Stimulated activated naive CD8-positive, alpha-beta T cell treated with anti-CD3 and anti-CD28 coated beads, Interleukin-15, Interleukin-2, amounts not matched to agents 100 U/mL and 50 U/mL, for 24 hours (primary cell): Measurements from ENCODE around the gene BAHCC1.

Source experiments
- ATAC-seq: fragments of 150-1000 bp; cut with Tn5 transposase; one replicate; pipeline ENCODE4 v1.10.0; 2021
- DNase-seq: peaks from one replicate; pipeline ENCODE4 v3.0.0; 2021

Gene BAHCC1

GRCh38 chr17:81398176-81398831 lies 3.0 kb downstream of the BAHCC1 start:
- ATAC-seq = no peak
- no peak for DNase-seq

- ATAC-seq (no peak), DNase-seq (no peak)
Observed at GRCh38 chr17:81398832-81399411, 3.7 kb downstream of the BAHCC1 start.

GRCh38 chr17:81399481-81400153 lies 4.4 kb downstream of the BAHCC1 start:
- ATAC-seq (no peak), DNase-seq (no peak)

GRCh38 chr17:81400154-81400977 lies 5.1 kb downstream of the BAHCC1 start:
- peak; percentile 35 for DNase-seq
- ATAC-seq = no peak

- ATAC-seq = no peak
- DNase-seq = no peak
Observed at GRCh38 chr17:81400996-81401722, 5.9 kb downstream of the BAHCC1 start.

- DNase-seq (no peak), ATAC-seq (no peak)
Observed at GRCh38 chr17:81401723-81402529, 6.7 kb downstream of the BAHCC1 start.

GRCh38 chr17:81402530-81402941 lies 7.3 kb downstream of the BAHCC1 start:
- no peak for ATAC-seq
- no peak for DNase-seq

- ATAC-seq (no peak), DNase-seq (no peak)
Observed at GRCh38 chr17:81402981-81403467, 7.8 kb downstream of the BAHCC1 start.

GRCh38 chr17:81403671-81404534 lies 8.6 kb downstream of the BAHCC1 start:
- ATAC-seq = no peak

GRCh38 chr17:81404558-81405165 lies 9.4 kb downstream of the BAHCC1 start:
- DNase-seq (no peak), ATAC-seq (no peak)

More at GRCh38 chr17:81403671-81404534, 8.6 kb downstream of the BAHCC1 start:
- DNase-seq = no peak

GRCh38 chr17:81405411-81405872 lies 10.2 kb downstream of the BAHCC1 start:
- ATAC-seq (no peak), DNase-seq (no peak)

- DNase-seq = no peak
- ATAC-seq = no peak
Observed at GRCh38 chr17:81406117-81406953, 11.1 kb downstream of the BAHCC1 start.

- ATAC-seq (no peak), DNase-seq (no peak)
Observed at GRCh38 chr17:81408049-81408448, 12.8 kb downstream of the BAHCC1 start.

GRCh38 chr17:81409190-81409935 lies 14.1 kb downstream of the BAHCC1 start:
- ATAC-seq (no peak), DNase-seq (no peak)

GRCh38 chr17:81410852-81411251 lies 15.6 kb downstream of the BAHCC1 start:
- no peak for ATAC-seq

GRCh38 chr17:81411305-81411704 lies 16.0 kb downstream of the BAHCC1 start:
- DNase-seq (no peak), ATAC-seq (no peak)

More at GRCh38 chr17:81410852-81411251, 15.6 kb downstream of the BAHCC1 start:
- DNase-seq = no peak

- DNase-seq = peak; percentile 71
Observed at GRCh38 chr17:81412490-81413093, 17.3 kb downstream of the BAHCC1 start.

More at GRCh38 chr17:81412490-81413093, 17.3 kb downstream of the BAHCC1 start:
- ATAC-seq = peak; percentile 63
